SK-N-SH (cell line): ENCODE measurements around the gene EIF4G2. TPM values are rescaled to one million over a fixed set of nuclear protein-coding genes. Genes with fewer than 3 reads are reported as not detected.

Experiments
- CTCF ChIA-PET: fragments of 300-600, 350-600 bp; formaldehyde crosslinking; extraction: SDS; loops from one replicate; lab custom pipeline; 2021; lab: Yijun Ruan, JAX
- POLR2A ChIA-PET: fragments of 350-600 bp; sonication (Branson Sonifier 250); formaldehyde crosslinking; extraction: SDS; loops from one replicate; lab custom pipeline; 2020; ENCODE audit warnings: antibody characterized with exemption, inconsistent platforms; lab: Yijun Ruan, JAX
- DNase-seq: peaks from one replicate; pipeline ENCODE4 v3.0.0; 2012
- H2AFZ ChIP-seq: fragments of 200-600 bp; sonication (generic); 2 replicates; pipeline ENCODE4 v1.8.1; 2016; ENCODE audit warnings: antibody characterized with exemption, mild to moderate bottlenecking, low read depth
- H3F3A ChIP-seq: fragments of 200-600 bp; sonication (generic); replicated peaks from 2 replicates; pipeline ENCODE3; 2016; ENCODE audit warnings: antibody characterized with exemption, mild to moderate bottlenecking; ENCODE audit not compliant: insufficient read depth
- H3K27ac ChIP-seq, 2 experiments: fragments of 200-500 bp in 1 of 2; fragments of 200-600 bp in 1 of 2; sonication (Bioruptor generic) in 1 of 2; sonication (generic), shearing (Covaris generic) in 1 of 2; 2 replicates each; pipeline versions ENCODE4 v1.5.1 to v1.6.1; 2014 to 2016; ENCODE audit warnings: low read depth in 2 of 2, inconsistent platforms in 1 of 2, low read length in 1 of 2, mild to moderate bottlenecking in 1 of 2, mixed read lengths in 1 of 2
- H3K27me3 ChIP-seq: fragments of 200-600 bp; sonication (generic), shearing (Covaris generic); 2 replicates; pipeline ENCODE4 v1.6.1; 2016; ENCODE audit warnings: mixed run types; ENCODE audit not compliant: insufficient read depth
- H3K36me3 ChIP-seq, 2 experiments: fragments of 200-500 bp in 1 of 2; fragments of 200-600 bp in 1 of 2; sonication (Bioruptor generic) in 1 of 2; sonication (generic) in 1 of 2; replicated peaks in 1 of 2; 2 replicates each; pipeline versions ENCODE3 to v1.5.1; 2014 to 2016; ENCODE audit warnings: low read length in 1 of 2, mild to moderate bottlenecking in 1 of 2; ENCODE audit not compliant: insufficient read depth in 2 of 2, control insufficient read depth in 1 of 2
- H3K4me1 ChIP-seq, 2 experiments: fragments of 200-500 bp in 1 of 2; fragments of 200-600 bp in 1 of 2; sonication (Bioruptor generic) in 1 of 2; sonication (generic), shearing (Covaris generic) in 1 of 2; 2 replicates each; pipeline versions ENCODE4 v1.5.1 to v1.6.1; 2014 to 2016; ENCODE audit warnings: low read depth in 1 of 2, low read length in 1 of 2, mixed run types in 1 of 2; ENCODE audit not compliant: insufficient read depth in 2 of 2, control insufficient read depth in 1 of 2
- H3K4me2 ChIP-seq: fragments of 200-600 bp; sonication (generic), shearing (Covaris generic); 2 replicates; pipeline ENCODE4 v1.6.1; 2017; ENCODE audit warnings: mixed run types
- H3K4me3 ChIP-seq, 2 experiments: fragments of 200-500 bp in 1 of 2; fragments of 200-600 bp in 1 of 2; sonication (Bioruptor generic) in 1 of 2; sonication (generic), shearing (Covaris generic) in 1 of 2; 2 replicates each; pipeline versions ENCODE4 v1.5.1 to v1.8.1; 2014 to 2016; ENCODE audit warnings: low read depth in 2 of 2, inconsistent platforms in 1 of 2, low read length in 1 of 2, mild to moderate bottlenecking in 1 of 2, mixed read lengths in 1 of 2, moderate library complexity in 1 of 2
- H3K79me2 ChIP-seq: fragments of 200-600 bp; sonication (generic); 2 replicates; pipeline ENCODE4 v1.8.1; 2017; ENCODE audit warnings: mild to moderate bottlenecking; ENCODE audit not compliant: insufficient read depth
- H3K9ac ChIP-seq: fragments of 200-600 bp; sonication (generic); 2 replicates; pipeline ENCODE4 v1.6.1; 2017; ENCODE audit warnings: mixed run types
- H3K9me2 ChIP-seq: fragments of 200-600 bp; sonication (generic); 2 replicates; pipeline ENCODE4 v1.6.1; 2017; ENCODE audit warnings: mixed run types
- H3K9me3 ChIP-seq: fragments of 200-600 bp; sonication (generic); 2 replicates; pipeline ENCODE4 v1.6.1; 2017; ENCODE audit warnings: mixed run types, mild to moderate bottlenecking, moderate library complexity
- H4K20me1 ChIP-seq: fragments of 200-600 bp; sonication (generic); 2 replicates; pipeline ENCODE4 v1.6.1; 2017; ENCODE audit warnings: mild to moderate bottlenecking, mixed run types; ENCODE audit not compliant: insufficient read depth
- ELF1 ChIP-seq: IDR thresholded peaks from 2 replicates; pipeline ENCODE4 v1.4.0; 2012
- EZH2phosphoT487 ChIP-seq: fragments of 200-600 bp; sonication (generic); IDR thresholded peaks from 2 replicates; pipeline ENCODE4 v1.6.1; 2017; ENCODE audit warnings: low read depth, mixed run types, mild to moderate bottlenecking, antibody characterized with exemption, moderate library complexity, borderline replicate concordance
- FOSL2 ChIP-seq: IDR thresholded peaks from 2 replicates; pipeline ENCODE4 v1.4.0; 2012; ENCODE audit warnings: low read depth, mild to moderate bottlenecking, moderate library complexity, borderline replicate concordance
- GABPA ChIP-seq: IDR thresholded peaks from 2 replicates; pipeline ENCODE4 v1.4.0; 2012; ENCODE audit warnings: low read depth, mild to moderate bottlenecking
- JUND ChIP-seq: IDR thresholded peaks from 2 replicates; pipeline ENCODE4 v1.4.0; 2012
- MXI1 ChIP-seq: IDR thresholded peaks from 2 replicates; pipeline ENCODE4 v1.6.1; 2012; ENCODE audit warnings: mild to moderate bottlenecking, low read depth, low read length, improper control_type of control experiment
- NRF1 ChIP-seq: IDR thresholded peaks from 2 replicates; pipeline ENCODE4 v1.6.1; 2012; ENCODE audit warnings: low read depth, mild to moderate bottlenecking, low read length
- POLR2AphosphoS5 ChIP-seq: IDR thresholded peaks from 2 replicates; pipeline ENCODE4 v1.6.1; 2012; ENCODE audit warnings: low read depth, low read length
- RCOR1 ChIP-seq: fragments of 150-350 bp; IDR thresholded peaks from 2 replicates; pipeline ENCODE4 v1.6.1; 2017; ENCODE audit warnings: antibody characterized with exemption, low read length
- RFX5 ChIP-seq: IDR thresholded peaks from 2 replicates; pipeline ENCODE4 v1.6.1; 2012; ENCODE audit warnings: mild to moderate bottlenecking, improper control_type of control experiment, low read length
- RXRA ChIP-seq: IDR thresholded peaks from 2 replicates; pipeline ENCODE4 v1.4.0; 2012; ENCODE audit warnings: low read depth, mild to moderate bottlenecking, borderline replicate concordance
- TCF12 ChIP-seq: IDR thresholded peaks from 2 replicates; pipeline ENCODE4 v1.4.0; 2012
- TEAD4 ChIP-seq: IDR thresholded peaks from 2 replicates; pipeline ENCODE4 v1.4.0; 2012; ENCODE audit warnings: mild to moderate bottlenecking, borderline replicate concordance; ENCODE audit not compliant: insufficient read depth
- polyA plus RNA-seq, 3 experiments: library from polyadenylated mRNA; depleted of rRNA; stranded (reverse); fragments of >200 nt; gene quantifications; 2 replicates each; pipeline ENCODE4 v1.2.3, GENCODE V29; 2012
- TF ChIP-seq, protein P1 (sequence below): fragments of 150-350 bp; IDR thresholded peaks from 2 replicates; pipeline ENCODE4 v1.6.1; 2017; ENCODE audit warnings: antibody characterized with exemption, low read length, low read depth, borderline replicate concordance
- TF ChIP-seq, protein P2 (sequence below): fragments of 200-600 bp; sonication (generic); IDR thresholded peaks from 2 replicates; pipeline ENCODE4 v1.6.1; 2017; ENCODE audit warnings: antibody characterized with exemption, mild to moderate bottlenecking, moderate library complexity
- TF ChIP-seq, protein P3 (sequence below): fragments of 150-350 bp; IDR thresholded peaks from 2 replicates; pipeline ENCODE4 v1.6.1; 2016; ENCODE audit warnings: mild to moderate bottlenecking, low read depth, low read length
- TF ChIP-seq, protein P4 (sequence below): IDR thresholded peaks from 2 replicates; pipeline ENCODE4 v1.4.0; 2012; ENCODE audit warnings: low read depth
- TF ChIP-seq, protein P5 (sequence below): IDR thresholded peaks from 2 replicates; pipeline ENCODE4 v1.4.0; 2012; ENCODE audit warnings: low read depth, borderline replicate concordance
- TF ChIP-seq, protein P6 (sequence below): IDR thresholded peaks from 2 replicates; pipeline ENCODE4; 2012

Gene EIF4G2
- polyA plus RNA-seq, 1 of the 3 experiments (the other 2 are of a cell fraction): 298 TPM

DNA sequence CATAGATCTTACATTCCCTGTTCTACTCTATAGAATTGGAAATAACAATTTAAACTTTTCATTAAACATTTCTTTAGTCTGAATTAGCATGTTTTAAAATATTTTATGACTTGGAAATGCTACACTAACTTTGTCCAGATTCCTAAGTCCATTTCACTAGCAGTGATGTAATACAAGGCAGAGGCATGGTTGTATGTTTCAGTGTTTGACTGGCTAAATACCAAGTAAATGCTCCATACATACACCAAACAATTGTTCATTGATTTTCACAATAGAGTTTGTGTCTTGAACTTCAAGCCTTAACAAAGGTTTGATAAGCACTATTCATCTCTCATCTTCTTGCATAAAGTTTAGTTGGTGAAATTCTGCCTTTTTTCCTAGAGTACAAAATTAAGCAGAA lies 35.6 kb upstream of the EIF4G2 start:
- H3K9me3 ChIP-seq: no peaks in the 10 kb centered on the region
- no peak overlapping the region for H3K4me3 ChIP-seq
- H4K20me1 ChIP-seq: no peaks in the 10 kb centered on the region
- no peaks in the 10 kb centered on the region for H3K4me1 ChIP-seq
- H3K9me2 ChIP-seq: no peaks in the 10 kb centered on the region
- no peak overlapping the region for H2AFZ ChIP-seq
- H3K9ac ChIP-seq: no peak overlapping the region
- H3K36me3 ChIP-seq: peaks cover 0 to 5% of the 10 kb centered on the region in 2 experiments
- POLR2A ChIA-PET: no interaction called here
- no peaks in the 10 kb centered on the region for H3K27me3 ChIP-seq
- H3K4me2 ChIP-seq: no peak overlapping the region
- peaks cover 9% of the 10 kb centered on the region for H3F3A ChIP-seq
- TF ChIP-seq EZH2phosphoT487 (no peak), POLR2AphosphoS5 (no peak), FOSL2 (no peak), RCOR1 (no peak), RFX5 (no peak), RXRA (no peak), NRF1 (no peak), TCF12 (no peak), JUND (no peak), ELF1 (no peak), TEAD4 (no peak), MXI1 (no peak), GABPA (no peak)
- TF ChIP-seq, protein P1, sequence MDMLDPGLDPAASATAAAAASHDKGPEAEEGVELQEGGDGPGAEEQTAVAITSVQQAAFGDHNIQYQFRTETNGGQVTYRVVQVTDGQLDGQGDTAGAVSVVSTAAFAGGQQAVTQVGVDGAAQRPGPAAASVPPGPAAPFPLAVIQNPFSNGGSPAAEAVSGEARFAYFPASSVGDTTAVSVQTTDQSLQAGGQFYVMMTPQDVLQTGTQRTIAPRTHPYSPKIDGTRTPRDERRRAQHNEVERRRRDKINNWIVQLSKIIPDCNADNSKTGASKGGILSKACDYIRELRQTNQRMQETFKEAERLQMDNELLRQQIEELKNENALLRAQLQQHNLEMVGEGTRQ: no peak
- TF ChIP-seq, protein P2, sequence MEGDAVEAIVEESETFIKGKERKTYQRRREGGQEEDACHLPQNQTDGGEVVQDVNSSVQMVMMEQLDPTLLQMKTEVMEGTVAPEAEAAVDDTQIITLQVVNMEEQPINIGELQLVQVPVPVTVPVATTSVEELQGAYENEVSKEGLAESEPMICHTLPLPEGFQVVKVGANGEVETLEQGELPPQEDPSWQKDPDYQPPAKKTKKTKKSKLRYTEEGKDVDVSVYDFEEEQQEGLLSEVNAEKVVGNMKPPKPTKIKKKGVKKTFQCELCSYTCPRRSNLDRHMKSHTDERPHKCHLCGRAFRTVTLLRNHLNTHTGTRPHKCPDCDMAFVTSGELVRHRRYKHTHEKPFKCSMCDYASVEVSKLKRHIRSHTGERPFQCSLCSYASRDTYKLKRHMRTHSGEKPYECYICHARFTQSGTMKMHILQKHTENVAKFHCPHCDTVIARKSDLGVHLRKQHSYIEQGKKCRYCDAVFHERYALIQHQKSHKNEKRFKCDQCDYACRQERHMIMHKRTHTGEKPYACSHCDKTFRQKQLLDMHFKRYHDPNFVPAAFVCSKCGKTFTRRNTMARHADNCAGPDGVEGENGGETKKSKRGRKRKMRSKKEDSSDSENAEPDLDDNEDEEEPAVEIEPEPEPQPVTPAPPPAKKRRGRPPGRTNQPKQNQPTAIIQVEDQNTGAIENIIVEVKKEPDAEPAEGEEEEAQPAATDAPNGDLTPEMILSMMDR: no peak
- TF ChIP-seq, protein P3, sequence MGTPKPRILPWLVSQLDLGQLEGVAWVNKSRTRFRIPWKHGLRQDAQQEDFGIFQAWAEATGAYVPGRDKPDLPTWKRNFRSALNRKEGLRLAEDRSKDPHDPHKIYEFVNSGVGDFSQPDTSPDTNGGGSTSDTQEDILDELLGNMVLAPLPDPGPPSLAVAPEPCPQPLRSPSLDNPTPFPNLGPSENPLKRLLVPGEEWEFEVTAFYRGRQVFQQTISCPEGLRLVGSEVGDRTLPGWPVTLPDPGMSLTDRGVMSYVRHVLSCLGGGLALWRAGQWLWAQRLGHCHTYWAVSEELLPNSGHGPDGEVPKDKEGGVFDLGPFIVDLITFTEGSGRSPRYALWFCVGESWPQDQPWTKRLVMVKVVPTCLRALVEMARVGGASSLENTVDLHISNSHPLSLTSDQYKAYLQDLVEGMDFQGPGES: no peak
- TF ChIP-seq, protein P4, sequence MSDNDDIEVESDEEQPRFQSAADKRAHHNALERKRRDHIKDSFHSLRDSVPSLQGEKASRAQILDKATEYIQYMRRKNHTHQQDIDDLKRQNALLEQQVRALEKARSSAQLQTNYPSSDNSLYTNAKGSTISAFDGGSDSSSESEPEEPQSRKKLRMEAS: no peak
- TF ChIP-seq, protein P5, sequence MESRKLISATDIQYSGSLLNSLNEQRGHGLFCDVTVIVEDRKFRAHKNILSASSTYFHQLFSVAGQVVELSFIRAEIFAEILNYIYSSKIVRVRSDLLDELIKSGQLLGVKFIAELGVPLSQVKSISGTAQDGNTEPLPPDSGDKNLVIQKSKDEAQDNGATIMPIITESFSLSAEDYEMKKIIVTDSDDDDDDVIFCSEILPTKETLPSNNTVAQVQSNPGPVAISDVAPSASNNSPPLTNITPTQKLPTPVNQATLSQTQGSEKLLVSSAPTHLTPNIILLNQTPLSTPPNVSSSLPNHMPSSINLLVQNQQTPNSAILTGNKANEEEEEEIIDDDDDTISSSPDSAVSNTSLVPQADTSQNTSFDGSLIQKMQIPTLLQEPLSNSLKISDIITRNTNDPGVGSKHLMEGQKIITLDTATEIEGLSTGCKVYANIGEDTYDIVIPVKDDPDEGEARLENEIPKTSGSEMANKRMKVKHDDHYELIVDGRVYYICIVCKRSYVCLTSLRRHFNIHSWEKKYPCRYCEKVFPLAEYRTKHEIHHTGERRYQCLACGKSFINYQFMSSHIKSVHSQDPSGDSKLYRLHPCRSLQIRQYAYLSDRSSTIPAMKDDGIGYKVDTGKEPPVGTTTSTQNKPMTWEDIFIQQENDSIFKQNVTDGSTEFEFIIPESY: no peak
- TF ChIP-seq, protein P6, sequence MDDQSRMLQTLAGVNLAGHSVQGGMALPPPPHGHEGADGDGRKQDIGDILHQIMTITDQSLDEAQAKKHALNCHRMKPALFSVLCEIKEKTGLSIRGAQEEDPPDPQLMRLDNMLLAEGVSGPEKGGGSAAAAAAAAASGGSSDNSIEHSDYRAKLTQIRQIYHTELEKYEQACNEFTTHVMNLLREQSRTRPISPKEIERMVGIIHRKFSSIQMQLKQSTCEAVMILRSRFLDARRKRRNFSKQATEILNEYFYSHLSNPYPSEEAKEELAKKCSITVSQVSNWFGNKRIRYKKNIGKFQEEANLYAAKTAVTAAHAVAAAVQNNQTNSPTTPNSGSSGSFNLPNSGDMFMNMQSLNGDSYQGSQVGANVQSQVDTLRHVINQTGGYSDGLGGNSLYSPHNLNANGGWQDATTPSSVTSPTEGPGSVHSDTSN: no peak
- TF ChIP-seq, all 33 proteins: peak for 0
- no peaks in the 10 kb centered on the region for H3K79me2 ChIP-seq
- no peak for DNase-seq
- H3K27ac ChIP-seq: no peak overlapping the region
- CTCF ChIA-PET: no interaction called here
